NB4 (cell line): ENCODE measurements around the gene GPC5.

Experiments used
- CTCF ChIP-seq: IDR thresholded peaks from one replicate; pipeline ENCODE4 v1.5.1; 2012; ENCODE audit warnings: low read depth, low read length
- MAX ChIP-seq: IDR thresholded peaks from 2 replicates; pipeline ENCODE4 v1.6.1; 2011; ENCODE audit warnings: low read depth, low read length
- MYC ChIP-seq: IDR thresholded peaks from 2 replicates; pipeline ENCODE4 v1.6.1; 2011; ENCODE audit warnings: low read depth, low read length
- POLR2A ChIP-seq: IDR thresholded peaks from 2 replicates; pipeline ENCODE4 v1.6.1; 2011; ENCODE audit warnings: mild to moderate bottlenecking; ENCODE audit not compliant: insufficient read length; ENCODE audit errors: extremely low read depth

- TF ChIP-seq POLR2A (no peak), CTCF (no peak), MAX (no peak), MYC (no peak)
These were observed 115.4 kb downstream of the GPC5 start for GRCh38 chr13:91513790-91514189.
